WERI-Rb-1 (cell line): Measurements from ENCODE around the gene ACIN1.

Experiments used
- DNase-seq: peaks from one replicate; pipeline ENCODE4 v3.0.0-alpha.2; 2020
- H3K27ac ChIP-seq: fragments of 250-450 bp; sonication (Bioruptor Pico); 2 replicates; pipeline ENCODE4 v1.5.1; 2020; ENCODE audit warnings: mild to moderate bottlenecking, moderate library complexity
- H3K27me3 ChIP-seq: fragments of 250-450 bp; sonication (Bioruptor Pico); 2 replicates; pipeline ENCODE4 v1.5.1; 2021; ENCODE audit warnings: mild to moderate bottlenecking, low read depth, moderate library complexity; ENCODE audit not compliant: insufficient read depth, severe bottlenecking
- H3K36me3 ChIP-seq: fragments of 250-450 bp; sonication (Bioruptor Pico); 2 replicates; pipeline ENCODE4 v1.5.1; 2020; ENCODE audit warnings: mild to moderate bottlenecking, moderate library complexity
- H3K4me3 ChIP-seq: 2 replicates; pipeline ENCODE4 v1.5.1; 2011; ENCODE audit warnings: low read depth, mild to moderate bottlenecking, control low read depth, low read length
- H3K9me3 ChIP-seq: fragments of 250-450 bp; sonication (Bioruptor Pico); 2 replicates; pipeline ENCODE4 v1.5.1; 2021; ENCODE audit warnings: mild to moderate bottlenecking, moderate library complexity; ENCODE audit not compliant: severe bottlenecking
- CTCF ChIP-seq: IDR thresholded peaks from 2 replicates; pipeline ENCODE4 v1.5.1; 2011; ENCODE audit warnings: low read depth, mild to moderate bottlenecking, control low read depth, inconsistent platforms, low read length

The ACIN1 gene

DNA sequence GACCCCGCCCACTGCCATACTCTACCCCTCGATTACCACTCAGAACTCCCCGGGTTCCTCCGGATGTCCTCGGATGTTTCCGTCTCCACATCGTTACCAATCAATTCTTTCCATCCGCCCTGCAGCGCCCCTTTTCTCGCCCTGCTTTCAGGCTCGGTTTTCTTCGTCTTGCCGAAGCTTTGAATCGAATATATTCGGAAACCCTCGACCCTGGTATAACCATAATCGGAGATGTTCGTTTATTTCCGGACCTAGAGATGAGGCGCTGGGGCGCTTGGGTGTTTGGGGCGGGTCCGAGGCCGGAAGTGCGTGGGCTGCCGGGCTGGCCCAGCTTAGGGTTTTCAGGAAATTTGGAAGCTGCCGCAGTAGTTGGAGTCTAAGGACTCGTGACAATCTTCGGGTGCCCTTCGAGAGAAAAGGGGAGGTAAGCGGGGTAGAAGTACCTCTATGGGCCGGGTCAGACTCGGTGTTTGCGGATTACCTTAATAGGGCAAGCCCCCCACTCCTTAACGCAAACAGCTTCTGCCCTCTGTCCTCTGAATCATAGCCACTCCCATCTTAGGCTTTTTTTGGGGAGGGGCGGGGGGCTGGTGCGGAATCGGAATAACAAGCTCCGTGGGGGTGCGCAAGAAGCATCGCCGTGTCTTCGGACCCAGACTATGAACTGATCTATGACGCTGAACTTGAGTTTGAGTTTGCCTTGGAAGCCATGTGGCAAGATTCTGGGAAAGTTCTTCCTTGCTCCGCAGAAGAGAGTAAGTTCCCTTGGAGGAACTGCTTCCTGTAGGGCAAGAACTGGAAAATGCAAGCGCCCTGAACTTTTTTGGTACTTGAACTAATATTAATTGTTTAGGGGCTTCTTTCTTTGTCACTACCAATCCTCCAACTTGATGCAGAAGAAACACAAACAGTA is 516 bp upstream of the ACIN1 start, which contains the start of gene C14orf119:
C14orf119 (plus strand) TSS at position 310 of the 913 bp plus-strand sequence. CDS start 2,154 bp downstream, outside the sequence.
- peaks cover 52% of the 10 kb centered on the region for H3K36me3 ChIP-seq
- H3K27me3 ChIP-seq, result no peaks in the 10 kb centered on the region
- H3K9me3 ChIP-seq, result no peaks in the 10 kb centered on the region
- peak within 1 kb of the TSS; percentile 90 for H3K4me3 ChIP-seq
- TF ChIP-seq CTCF, result no peak
- peak within 1 kb of the TSS; percentile 96 for H3K27ac ChIP-seq
- peak; percentile 99 for DNase-seq

GRCh38 chr14:23093991-23094665 is 808 bp downstream of the ACIN1 start:
- Histone ChIP-seq H3K4me3 (peak overlapping the region; percentile 90), H3K27me3 (no peaks in the 10 kb centered on the region), H3K36me3 (peaks cover 65% of the 10 kb centered on the region), H3K27ac (peak overlapping the region; percentile 96), H3K9me3 (no peaks in the 10 kb centered on the region)
- TF ChIP-seq CTCF, result 0 out of 2 replicates have a peak, but pooled peaks have one; percentile 9
- DNase-seq, result no peak

GRCh38 chr14:23093526-23093925 is 1.4 kb downstream of the ACIN1 start:
- Histone ChIP-seq H3K27me3 (no peaks in the 10 kb centered on the region), H3K36me3 (peaks cover 68% of the 10 kb centered on the region), H3K4me3 (no peak overlapping the region), H3K9me3 (no peaks in the 10 kb centered on the region), H3K27ac (no peak overlapping the region)
- no peak for DNase-seq
- no peak for TF ChIP-seq CTCF

GRCh38 chr14:23093104-23093503 is 1.8 kb downstream of the ACIN1 start:
- no peak for TF ChIP-seq CTCF
- Histone ChIP-seq H3K27ac (no peak overlapping the region), H3K36me3 (peaks cover 68% of the 10 kb centered on the region), H3K4me3 (no peak overlapping the region), H3K27me3 (no peaks in the 10 kb centered on the region), H3K9me3 (no peaks in the 10 kb centered on the region)
- no peak for DNase-seq

- Histone ChIP-seq H3K9me3 (no peaks in the 10 kb centered on the region), H3K27me3 (no peaks in the 10 kb centered on the region), H3K36me3 (peaks cover 64% of the 10 kb centered on the region), H3K27ac (no peak overlapping the region), H3K4me3 (no peak overlapping the region)
- TF ChIP-seq CTCF, result no peak
- DNase-seq, result no peak
Observed at GRCh38 chr14:23091294-23092225, 3.4 kb downstream of the ACIN1 start.
